ENCODE measurements around the gene FAM78A.
"Not testable (repeated sequence)": the region's sequence is repeated elsewhere in the genome, so short reads cannot be mapped to it uniquely, and the experiment has no call there.

The FAM78A gene

DNA sequence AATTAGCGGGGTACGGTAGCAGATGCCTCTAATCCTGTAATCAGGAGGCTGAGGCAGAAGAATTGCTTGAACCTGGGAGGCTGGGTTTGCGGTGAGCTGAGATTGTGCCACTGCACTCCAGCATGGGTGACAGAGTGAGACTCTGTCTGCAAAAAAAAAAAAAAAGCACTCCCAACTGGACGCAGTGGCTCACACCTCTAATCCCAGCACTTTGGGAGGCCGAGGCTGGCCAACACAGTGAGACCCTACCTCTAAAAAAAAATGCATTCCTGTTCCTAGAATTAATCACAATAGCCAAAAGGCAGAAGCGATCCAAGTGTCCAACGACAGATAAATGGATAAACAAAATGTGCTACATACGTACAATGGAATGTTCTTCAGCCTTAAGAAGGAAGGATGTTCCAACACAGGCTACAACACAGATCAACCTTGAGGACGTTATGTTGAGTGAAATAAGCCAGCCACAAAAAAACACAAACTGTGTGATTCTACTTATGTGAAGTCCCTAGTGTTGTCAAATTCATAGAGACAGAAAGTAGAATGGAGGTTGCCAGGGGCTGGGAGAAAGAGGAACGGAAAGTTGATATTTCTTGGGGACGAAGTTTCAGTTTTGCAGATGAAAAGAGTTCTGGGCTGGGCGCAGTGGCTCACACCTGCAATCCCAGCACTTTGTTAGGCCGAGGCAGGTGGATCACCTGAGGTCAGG lies 13.8 kb downstream of the FAM78A start:
- no peak for DNase-seq

DNA sequence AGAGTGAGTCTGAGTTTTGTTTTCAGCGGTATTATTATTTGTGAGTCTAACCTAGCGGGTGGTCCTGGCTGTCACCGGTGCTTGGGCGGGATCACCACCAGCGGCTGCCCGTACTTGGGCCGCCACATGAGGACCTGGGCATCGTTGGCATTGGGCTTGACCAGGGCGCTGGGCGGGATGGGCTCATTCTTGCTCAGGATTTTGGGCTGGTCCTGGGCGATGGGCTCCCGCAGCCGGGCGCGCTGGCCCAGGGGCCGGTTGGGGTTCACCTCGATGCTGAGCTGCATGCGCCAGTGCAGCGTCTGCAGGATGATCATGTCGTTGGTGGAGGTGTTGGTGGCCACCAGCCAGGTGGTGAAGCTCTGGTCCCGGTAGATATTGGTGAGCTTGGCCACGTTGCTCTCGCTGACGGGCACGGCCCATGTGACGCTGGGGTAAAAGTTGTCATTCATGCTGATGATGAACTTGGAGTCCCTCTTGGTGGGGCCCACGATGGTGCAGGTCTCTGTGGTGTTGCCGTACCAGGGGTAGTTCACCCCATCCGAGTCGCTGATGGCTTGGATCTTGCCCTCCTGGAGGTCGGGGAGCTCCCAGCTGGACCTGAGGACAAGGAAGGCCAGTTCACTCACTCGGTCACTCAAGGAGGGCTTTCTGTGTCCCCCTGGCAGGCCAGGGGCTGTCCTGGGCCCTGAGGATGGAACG lies 15.4 kb downstream of the FAM78A start:
- no peak for DNase-seq

DNA sequence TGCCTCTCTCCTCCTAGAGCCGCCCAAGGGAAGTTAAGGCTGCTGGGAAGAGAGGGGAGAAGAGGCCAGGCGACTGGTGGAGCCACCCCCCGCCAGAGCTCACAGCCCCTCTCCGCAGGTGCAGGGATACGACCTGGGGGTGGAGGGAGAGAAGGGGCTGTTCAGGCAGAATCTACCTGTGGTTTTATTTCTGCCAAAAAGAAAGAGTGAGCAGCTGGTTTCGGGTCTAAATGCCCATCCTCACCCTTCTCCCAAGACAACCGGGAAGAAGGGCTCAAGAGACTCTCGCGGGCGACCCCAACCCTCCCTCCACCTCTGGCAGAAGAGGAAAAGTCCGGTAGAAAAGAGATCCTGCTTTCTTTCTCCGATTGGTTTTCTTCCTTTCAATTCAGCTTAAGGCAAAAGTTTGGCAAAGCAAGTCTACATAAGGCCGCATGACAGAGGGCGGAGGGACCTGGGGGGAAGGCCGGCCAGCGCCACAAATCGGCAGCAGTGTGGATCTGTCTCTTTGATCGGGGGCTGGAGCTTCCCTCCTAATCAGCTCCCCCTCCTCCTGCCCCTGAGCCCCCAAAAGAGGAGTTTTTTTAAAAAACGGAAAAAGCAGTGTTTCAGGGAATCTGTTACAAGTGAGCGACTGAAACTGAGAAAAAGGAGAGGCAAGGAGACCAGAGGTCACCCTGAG lies 16.3 kb downstream of the FAM78A start:
- no peak for DNase-seq

DNA sequence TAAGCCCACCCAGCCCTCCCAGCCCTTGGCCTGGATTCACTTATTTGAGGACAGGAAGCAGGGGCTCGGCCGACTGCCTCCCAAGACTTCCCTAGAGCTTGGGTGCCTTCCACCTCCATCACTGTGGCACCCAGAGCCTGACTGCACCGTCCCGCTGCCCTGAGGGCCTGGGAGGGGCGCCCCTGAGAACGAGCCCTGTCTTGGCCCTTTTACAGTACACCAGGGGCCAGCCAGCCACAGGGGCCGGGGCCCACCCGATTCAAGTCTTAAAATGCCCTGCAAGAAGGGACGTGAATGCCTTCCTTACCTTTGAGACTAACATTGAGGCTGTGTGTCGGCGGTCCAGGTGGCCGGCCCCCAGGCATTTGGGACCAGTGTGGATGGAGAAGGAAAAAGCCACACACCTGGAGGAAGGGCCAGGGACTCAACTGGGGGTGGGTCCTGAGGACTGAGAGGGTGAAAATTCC lies 16.8 kb downstream of the FAM78A start:
- DNase-seq = no peak

DNA sequence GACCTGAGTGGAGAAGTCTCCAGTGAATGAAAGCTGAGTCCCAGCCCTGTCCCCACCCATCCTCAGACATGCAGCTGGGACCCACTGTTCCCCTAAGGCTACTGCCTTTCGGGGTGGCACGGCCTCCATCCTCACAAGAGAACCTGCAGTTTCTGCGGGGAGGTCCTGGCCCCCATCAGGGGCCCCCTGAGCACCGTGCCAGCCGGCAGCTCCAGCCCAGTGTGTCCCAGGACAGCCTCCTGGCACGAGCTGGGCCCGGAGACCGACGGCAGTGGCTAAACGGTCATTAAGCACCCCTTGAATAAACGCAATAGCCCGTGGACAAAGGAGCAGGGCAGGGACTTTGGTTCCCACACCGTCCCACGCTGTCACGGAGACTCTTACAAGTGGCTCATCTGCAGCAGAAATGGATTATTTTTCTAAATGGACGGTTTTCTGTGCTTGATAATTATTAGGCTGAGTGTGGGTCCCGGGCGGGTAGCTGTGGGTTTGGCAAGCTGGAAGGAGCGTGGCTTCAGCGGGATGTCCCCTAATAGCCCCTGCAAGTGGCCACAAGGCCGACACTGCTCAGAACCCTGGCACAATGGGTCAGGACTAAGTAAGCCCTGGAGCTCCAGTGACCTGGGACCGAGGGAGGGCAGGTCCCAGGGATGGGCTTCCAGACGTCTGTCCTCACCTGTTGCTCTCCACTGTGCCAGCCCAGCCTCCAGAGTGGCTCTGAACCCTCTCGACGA lies 17.4 kb downstream of the FAM78A start:
- DNase-seq = no peak

DNA sequence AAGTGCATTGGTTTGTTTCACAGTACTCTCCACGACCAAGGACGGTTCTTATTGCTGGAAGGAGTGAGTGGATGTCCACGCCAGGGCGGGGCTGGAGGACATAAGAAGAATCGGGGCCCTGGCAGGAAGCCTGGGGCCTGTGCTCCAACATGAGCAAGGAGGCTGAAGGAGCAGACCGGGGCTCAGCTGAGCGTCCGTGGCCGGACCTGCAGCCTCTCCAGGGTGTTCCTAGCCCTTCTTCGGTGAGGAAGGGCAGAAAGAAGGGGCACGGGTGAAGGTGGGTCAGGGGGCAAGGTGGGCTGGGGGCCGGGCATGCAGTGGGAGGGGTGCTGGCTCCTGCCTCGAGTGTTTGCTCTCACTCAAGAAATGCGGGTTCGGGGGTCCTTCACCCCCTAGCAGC lies 18.1 kb downstream of the FAM78A start:
- no peak for DNase-seq

DNA sequence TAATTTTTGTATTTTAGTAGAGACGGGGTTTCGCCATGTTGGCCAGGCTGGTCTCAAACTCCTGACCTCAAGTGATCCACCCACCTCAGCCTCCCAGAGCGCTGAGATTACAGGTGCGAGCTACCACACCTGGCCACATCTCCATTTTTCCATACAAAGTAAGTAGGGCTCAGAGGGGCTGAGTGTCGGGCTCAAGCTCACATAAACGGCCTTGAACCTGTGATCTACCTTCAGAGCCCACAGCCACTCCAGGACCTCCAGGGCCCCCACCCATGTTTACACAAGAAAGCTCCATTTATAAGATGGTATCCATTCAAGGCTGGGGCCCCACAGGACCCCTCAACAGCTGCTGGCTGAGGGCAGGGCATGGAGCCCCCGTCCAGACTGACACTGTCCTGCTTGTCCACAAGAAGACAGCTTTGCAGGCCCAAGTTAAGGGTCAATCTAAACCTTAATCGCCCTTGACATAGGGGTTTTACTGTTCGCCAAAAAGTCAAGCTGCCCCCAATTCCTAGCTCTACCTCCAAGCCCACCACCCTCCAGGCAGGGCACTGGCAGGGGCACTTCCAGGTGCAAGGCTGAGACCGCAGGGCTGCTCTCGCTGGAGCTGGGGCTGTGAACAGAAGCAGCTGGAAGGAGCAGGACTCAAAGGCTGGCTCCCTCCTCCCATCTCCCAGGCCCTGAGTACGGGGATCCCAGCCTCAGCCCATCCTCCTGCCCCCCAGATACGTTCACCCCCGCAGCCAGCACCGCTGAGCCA lies 18.9 kb downstream of the FAM78A start:
- DNase-seq = no peak

DNA sequence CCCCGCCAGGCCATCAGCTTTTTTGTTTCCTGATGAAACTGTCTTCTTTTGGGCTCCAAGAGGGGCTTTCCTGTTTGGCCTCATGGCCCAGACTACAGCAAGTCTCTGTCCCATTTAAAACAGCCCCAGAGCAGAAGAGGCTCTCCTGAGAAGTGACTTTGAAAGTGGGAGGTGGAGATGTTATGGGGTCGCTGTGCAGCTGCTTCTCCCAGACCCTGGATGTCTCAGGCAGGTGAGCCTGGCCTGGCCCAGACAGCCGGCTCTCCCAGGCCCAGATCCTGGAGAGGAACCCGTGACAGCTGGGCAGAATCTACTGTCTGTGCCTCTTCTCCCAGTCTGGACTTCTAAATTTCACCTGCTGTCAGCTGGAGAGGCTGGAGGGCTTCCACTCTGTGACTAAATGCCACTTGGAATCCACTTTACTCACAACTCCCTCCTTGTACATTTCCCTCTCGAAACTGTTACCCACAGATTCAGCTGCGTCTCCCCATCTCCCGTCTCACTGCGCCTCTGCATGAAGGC lies 20.6 kb downstream of the FAM78A start:
- DNase-seq = no peak

DNA sequence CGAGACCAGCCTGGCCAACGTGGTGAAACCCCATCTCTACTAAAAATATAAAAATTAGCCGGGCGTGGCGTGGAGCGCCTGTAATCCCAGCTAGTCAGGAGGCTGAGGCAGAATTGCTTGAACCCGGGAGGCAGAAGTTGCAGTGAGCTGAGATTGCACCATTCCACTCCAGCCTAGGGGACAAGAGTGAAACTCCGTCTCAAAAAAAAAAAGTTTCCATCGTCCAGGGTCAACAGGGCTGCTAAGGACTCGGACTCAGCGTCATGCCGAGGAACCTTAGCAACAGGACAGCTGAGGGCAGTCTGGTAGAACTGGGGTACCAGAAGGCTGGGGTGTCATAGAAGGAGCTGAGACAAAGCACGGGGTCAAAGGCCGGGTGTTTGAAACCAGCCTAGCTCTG lies 21.7 kb downstream of the FAM78A start:
- DNase-seq = no peak

DNA sequence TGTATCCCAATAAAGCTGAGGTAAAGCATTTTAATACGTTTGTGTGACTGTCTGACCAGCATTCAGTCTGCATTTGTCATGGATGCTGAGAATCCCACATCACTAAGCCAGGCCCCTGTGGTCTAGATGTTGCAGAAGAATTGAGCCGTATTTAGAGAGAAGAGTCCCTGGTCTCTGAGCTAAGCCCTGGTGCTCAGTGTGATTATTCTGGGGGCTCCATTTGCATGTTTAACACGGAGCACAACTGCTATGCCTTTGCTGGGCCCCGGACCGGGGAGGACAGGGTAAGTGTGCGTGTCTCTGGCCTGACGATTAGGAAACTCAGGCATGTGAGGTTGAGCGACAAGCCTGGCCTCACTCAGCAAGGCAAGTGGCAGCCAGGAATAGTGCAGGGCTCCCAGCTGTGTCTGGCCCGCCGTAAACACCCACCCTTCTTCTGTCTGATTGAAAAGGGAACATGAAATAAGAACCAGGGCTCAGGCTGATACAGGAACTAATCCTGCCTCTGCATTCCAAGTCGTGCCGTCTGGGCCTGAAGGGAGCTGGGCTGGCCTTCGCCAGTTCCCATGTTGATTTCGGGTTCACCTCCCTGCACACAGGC lies 22.3 kb downstream of the FAM78A start:
- DNase-seq = no peak

DNA sequence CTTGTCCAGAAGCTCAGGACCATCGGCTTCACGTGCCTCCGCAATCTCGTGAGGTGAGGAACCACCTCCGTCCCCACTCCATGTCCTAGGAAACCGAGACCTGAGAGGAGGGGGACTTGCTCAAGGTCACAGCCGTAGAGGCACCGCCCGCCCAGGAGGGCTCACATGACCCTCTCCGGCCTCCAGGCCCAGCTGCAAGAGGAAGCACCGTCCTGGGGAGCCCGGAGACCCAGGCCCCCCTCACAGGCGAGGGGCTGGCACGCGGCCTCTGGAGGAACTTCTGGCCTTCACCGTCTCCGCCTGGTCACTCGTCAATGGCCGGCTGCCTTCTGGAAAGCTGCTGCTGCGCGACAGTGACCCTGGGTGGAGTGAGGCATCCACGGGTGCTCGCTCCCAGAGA lies 24.2 kb downstream of the FAM78A start:
- no peak for DNase-seq

DNA sequence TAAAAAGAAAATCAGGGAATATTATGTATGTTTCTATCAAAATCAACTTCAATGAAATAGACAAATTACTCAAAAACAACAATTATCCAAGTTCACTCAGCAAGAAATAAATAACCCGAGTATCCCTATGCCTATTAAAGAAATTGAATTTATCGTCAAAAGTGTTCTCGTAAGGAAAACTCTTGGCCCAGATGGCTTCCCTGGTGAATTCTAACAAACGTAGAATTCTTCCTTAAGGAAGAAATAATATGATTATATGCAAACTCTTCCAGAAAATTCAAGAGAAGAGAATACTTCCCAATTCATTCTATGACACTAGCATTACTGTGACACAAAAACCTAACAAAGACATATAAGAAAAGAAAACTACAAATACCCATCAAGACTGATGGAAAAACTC lies 29.7 kb downstream of the FAM78A start:
- DNase-seq = no peak

DNA sequence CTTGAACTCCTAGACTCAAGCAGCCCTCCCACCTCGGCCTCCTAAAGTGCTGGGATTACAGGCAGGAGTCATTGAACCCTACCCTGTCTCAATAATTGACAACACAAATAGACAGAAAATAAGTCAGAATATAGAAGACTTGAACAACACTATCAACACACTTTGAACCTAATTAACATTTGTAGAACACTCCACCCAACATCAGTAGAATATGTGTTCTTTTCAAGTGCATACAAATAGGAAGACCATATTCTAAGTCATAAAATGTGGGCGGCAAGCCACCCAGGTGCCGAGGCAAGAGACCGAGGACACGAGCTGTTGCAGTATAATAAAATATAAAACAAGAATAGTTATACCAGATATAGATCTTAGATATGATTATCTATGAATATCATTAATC lies 32.0 kb downstream of the FAM78A start:
- DNase-seq = not testable (repeated sequence)

DNA sequence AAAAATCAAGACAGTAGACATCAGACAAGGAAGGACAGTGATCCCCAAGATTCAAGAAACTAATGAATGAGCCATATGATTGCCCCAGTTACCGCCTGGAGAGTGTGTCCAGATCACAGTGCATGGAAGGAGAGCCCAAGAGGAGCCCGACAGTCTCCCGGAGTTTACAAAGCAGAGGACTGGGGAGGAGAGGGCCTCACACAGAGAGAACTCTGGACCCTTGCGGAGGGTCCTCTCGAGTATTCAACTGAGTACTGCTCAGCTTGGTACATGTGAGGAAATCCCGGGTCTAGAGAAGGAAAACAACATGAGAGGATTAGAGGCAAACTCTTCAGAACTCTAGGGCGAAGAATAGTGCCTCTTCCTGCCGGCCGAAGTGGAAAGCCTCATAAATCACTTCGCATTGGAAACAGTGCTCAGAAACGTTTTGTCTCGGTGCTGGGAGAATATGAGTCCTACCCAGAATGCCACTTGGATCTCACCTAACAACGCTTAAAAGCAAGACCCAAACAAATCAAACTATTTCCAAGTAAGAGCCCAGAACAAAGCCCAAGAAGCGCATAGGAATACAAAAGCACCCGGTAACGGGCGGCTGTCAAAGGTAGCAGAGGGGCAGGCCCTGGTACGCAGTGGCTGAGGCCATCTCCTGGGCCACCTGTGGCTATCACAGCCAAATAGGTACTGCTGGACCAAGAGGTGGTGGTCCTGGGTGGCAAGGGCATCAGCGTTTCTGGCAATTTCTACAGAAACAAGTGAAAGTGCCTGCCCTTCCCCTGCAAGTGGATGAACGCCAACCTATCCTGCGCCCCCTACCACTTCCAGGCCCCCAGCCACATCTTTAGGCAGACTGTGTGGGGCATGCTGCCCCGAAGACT lies 36.0 kb downstream of the FAM78A start:
- no peak for DNase-seq

DNA sequence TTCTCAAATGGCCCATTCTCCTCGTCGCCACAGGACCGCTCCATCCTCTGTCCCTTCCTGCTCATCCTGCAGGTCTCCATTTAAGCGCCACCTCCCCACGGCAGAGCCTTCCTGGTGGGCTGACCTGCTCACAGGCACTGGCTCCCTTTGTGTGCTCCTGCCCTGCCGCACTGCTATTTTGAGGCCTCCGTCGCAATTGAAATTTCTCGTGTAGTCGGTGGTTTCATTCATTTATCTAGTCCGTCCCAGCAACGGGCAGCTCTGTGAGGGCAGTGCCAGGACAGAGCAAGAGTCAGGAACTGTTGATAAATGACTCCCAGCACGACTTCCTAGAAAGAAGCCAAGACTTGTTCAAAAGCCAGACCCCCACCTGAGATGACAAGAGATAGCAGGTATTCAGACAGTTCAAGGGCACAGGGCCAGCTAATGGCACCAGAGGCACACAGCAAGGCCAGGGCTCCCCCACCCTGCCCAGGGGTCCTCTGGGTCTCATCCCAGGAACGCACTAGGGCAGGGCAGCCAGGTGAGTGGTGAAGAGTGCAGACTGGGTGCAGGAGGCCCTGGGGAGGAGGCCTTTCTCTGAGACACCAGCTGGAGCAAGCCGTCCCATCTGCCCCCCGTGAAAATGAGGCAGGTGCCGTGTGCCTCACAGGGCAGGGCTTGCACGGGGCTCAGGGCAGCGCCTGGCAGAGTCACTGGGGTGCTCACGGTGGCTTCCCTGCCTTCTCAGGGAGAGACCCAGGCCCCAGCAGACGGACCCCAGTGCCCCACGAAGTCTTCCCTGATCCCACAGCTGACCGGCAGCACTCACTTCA lies 36.9 kb downstream of the FAM78A start:
- no peak for DNase-seq

DNA sequence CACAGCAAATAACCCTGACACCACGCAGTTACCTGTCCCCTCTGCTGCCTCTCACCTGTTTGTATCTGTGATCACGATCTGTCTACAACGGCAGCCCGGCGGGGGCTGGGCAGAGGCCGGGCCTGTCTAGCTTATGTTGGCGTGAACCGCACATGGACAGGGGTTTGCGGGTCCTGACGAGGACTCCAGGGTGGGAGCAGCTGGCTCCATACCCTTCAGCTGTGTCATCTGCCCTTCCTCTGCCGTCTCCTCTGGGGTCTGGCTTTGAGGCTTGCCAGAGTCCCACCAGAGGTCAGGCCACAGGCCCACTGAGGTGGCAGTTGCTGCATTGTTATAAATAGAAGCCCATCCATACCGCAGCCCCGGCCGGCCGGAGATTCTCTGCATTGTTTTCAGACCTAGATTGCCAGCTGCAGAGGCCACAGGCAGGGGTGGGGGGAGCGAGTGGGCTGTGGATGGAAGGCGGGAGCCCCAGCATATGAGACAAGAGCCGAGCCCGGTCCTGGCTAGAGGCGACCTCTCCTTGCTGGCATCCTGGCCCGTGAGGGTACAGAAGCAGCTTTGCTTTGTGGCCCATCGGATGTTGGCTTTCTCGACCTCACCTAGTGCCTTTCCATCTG lies 37.8 kb downstream of the FAM78A start:
- no peak for DNase-seq

DNA sequence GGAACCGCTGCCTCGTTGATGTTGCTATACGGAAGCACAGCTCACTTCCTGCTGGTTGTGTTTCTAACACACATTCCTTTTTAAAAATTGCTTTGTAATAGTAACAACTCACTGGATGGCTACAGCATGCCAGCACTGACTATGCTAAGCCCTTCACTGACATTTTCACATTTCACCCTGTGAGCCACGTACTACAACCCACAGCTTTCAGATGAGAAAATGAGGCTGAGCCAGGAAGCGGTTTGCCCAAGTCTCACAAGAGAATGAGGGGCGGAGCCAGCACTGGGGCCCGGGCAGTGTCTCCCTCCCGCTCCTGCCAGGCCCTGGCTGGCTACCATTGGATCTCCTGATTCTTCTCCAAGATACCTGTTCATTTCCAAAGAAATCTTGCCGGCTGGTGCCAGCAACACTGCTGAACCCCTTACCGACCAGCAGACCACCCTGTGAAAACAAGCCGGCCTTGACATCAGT lies 38.3 kb downstream of the FAM78A start:
- peak; percentile 83 for DNase-seq

DNA sequence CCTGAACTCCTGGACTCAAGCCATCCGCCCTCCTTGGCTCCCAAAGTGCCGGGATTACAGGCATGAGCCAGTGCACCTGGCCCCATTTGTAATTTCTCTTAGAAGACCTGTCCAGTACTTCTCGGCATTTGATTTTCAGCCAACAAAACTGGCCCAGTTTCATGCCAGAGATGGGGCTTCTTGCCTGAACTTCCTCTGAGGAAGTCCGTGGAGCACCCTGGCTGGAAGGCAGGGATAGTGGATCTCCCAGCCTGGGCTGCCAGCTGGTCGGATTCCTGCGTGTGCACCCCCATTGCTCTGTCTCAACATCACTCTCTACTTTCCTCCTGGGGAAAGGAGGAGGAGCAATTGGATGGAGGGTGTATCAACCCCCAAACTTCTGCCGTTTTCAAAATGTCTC lies 39.0 kb downstream of the FAM78A start:
- no peak for DNase-seq

DNA sequence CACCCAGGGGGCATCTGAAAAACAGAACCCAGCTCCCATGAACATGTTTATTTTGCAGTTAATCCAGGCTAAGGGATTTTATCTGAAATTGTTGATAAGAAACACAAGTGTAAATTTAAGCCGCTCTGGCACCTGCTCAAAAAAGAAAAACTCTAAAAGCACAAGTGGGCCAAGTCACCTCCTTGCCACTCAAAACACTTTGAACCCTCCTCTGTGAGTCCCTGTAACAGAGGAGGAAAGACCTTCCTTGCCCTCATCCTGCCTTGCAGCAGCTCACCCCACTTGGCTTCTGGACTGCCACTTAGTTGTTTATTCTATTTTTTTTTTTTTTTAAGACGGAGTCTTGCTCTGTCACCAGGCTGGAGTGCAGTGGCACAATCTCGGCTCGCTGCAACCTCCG lies 39.5 kb downstream of the FAM78A start:
- no peak for DNase-seq

All from activated gamma-delta T cell treated with Interleukin-2 at 50 U/mL for 16 hours (primary cell).